GM18508 (cell line): ENCODE data around the gene INSYN1.

Experiments
- ATAC-seq: cut with Tn5 transposase; IDR thresholded peaks from one replicate; pipeline ENCODE4 v1.9.1; 2021; ENCODE audit warnings: moderate number of reproducible peaks; ENCODE audit not compliant: insufficient read depth, unreplicated experiment

Gene INSYN1

GRCh38 chr15:73695773-73696640 is 57.1 kb downstream of the INSYN1 start:
- ATAC-seq, result no peak

- ATAC-seq, result no peak
These were observed 58.7 kb downstream of the INSYN1 start for GRCh38 chr15:73694419-73694818.

GRCh38 chr15:73691396-73691795 is 61.8 kb downstream of the INSYN1 start:
- no peak for ATAC-seq

GRCh38 chr15:73688455-73688854 is 64.7 kb downstream of the INSYN1 start:
- ATAC-seq, result no peak

- ATAC-seq, result no peak
These were observed 65.8 kb downstream of the INSYN1 start for GRCh38 chr15:73687351-73687750.

- ATAC-seq, result no peak
These were observed 66.3 kb downstream of the INSYN1 start for GRCh38 chr15:73686781-73687256.

- no peak for ATAC-seq
These were observed 67.2 kb downstream of the INSYN1 start for GRCh38 chr15:73685981-73686380.
